K562 (cell line): ENCODE data around the gene FRYL. TPM values are rescaled to one million over a fixed set of nuclear protein-coding genes. Genes with fewer than 3 reads are reported as not detected.
"Not testable (repeated sequence)": the region's sequence is repeated elsewhere in the genome, so short reads cannot be mapped to it uniquely, and the experiment has no call there.

Experiments used
- ATAC-seq: fragments of 200-7000 bp; cut with Tn5 transposase; 3 replicates; pipeline ENCODE4 v1.9.1; 2020; ENCODE audit warnings: moderate library complexity
- BruUV-seq: library from RNA; stranded (reverse); fragments of 400-500 nt; replicated peaks from 2 replicates; lab custom pipeline; 2021; lab: Mats Ljungman, UMichigan
- CTCF ChIA-PET: fragments of 300-600 bp; formaldehyde crosslinking; extraction: SDS; loops from one replicate; lab custom pipeline; 2021; ENCODE audit warnings: low intra/inter-chr PET ratio; lab: Yijun Ruan, JAX
- POLR2A ChIA-PET: fragments of 300-600, 350-650 bp; sonication (Branson Sonifier 250); formaldehyde crosslinking; extraction: SDS; loops from one replicate; lab custom pipeline; 2021; ENCODE audit warnings: antibody characterized with exemption, inconsistent platforms; lab: Yijun Ruan, JAX
- DNase-seq, 4 experiments: peaks; one replicate each; pipeline versions ENCODE4 v3.0.0 to v3.0.0-alpha.2; 2011 to 2018; ENCODE audit warnings: low spot score in 3 of 4, mixed read lengths in 3 of 4; ENCODE audit errors: extremely low read depth in 1 of 4
- FAIRE-seq: peaks from 2 replicates; lab custom pipeline; 2011; peaks lifted over from hg19 to GRCh38; lab: Jason Lieb, UNC
- H2AFZ ChIP-seq: 2 replicates; pipeline ENCODE4 v1.6.0; 2011; ENCODE audit warnings: low read depth, low read length, control low read depth, inconsistent platforms
- H3K27ac ChIP-seq: fragments of 200-600 bp; 3 replicates; pipeline ENCODE4 v1.8.0; 2011; ENCODE audit warnings: low read depth, mild to moderate bottlenecking, control low read depth, inconsistent platforms, low read length, moderate library complexity, mixed read lengths; ENCODE audit errors: extremely low read depth
- H3K27me3 ChIP-seq, 2 experiments: fragments of 300-600 bp in 1 of 2; 2 replicates in 1 of 2; 3 replicates in 1 of 2; pipeline versions ENCODE4 v1.6.0 to v1.8.0; 2011; ENCODE audit warnings: inconsistent platforms in 2 of 2, low read length in 2 of 2, mild to moderate bottlenecking in 1 of 2, mixed read lengths in 1 of 2, moderate library complexity in 1 of 2; ENCODE audit not compliant: control insufficient read depth in 2 of 2, insufficient read depth in 2 of 2
- H3K36me3 ChIP-seq: fragments of 300-600 bp; 3 replicates; pipeline ENCODE4 v1.8.0; 2011; ENCODE audit warnings: mild to moderate bottlenecking, low read length, inconsistent platforms; ENCODE audit not compliant: control insufficient read depth, insufficient read depth
- H3K4me1 ChIP-seq, 2 experiments: fragments of 200-600 bp in 1 of 2; replicated peaks in 1 of 2; 2 replicates in 1 of 2; 3 replicates in 1 of 2; pipeline versions ENCODE4 v1.5.1 to v1.8.0; 2011; ENCODE audit warnings: inconsistent platforms in 2 of 2, low read length in 2 of 2, mild to moderate bottlenecking in 1 of 2, mixed read lengths in 1 of 2, moderate library complexity in 1 of 2; ENCODE audit not compliant: control insufficient read depth in 2 of 2, insufficient read depth in 2 of 2
- H3K4me2 ChIP-seq: 2 replicates; pipeline ENCODE4 v1.6.1; 2011; ENCODE audit warnings: low read length, control low read depth, inconsistent platforms, mixed read lengths; ENCODE audit not compliant: insufficient read depth
- H3K4me3 ChIP-seq: fragments of 200-600 bp; sonication (generic), shearing (Covaris generic); 2 replicates; pipeline ENCODE4 v1.5.1; 2016; ENCODE audit warnings: control low read depth, inconsistent platforms
- H3K79me2 ChIP-seq: fragments of 200-600 bp; 3 replicates; pipeline ENCODE4 v1.8.0; 2011; ENCODE audit warnings: low read length, inconsistent platforms; ENCODE audit not compliant: control insufficient read depth, insufficient read depth
- H3K9ac ChIP-seq, 2 experiments: 2 replicates each; pipeline versions ENCODE4 v1.6.0 to v1.6.1; 2011; ENCODE audit warnings: low read depth in 2 of 2, low read length in 2 of 2, control low read depth in 1 of 2, inconsistent platforms in 1 of 2, mild to moderate bottlenecking in 1 of 2, mixed read lengths in 1 of 2; ENCODE audit not compliant: insufficient read depth in 1 of 2
- H3K9me1 ChIP-seq: one replicate; pipeline ENCODE4 v1.6.0; 2011; ENCODE audit warnings: inconsistent platforms, mild to moderate bottlenecking, low read length, moderate library complexity; ENCODE audit not compliant: control insufficient read depth, insufficient read depth
- H3K9me3 ChIP-seq: replicated peaks from 2 replicates; pipeline ENCODE4 v1.5.1; 2011; ENCODE audit warnings: low read depth, low read length, inconsistent platforms; ENCODE audit not compliant: control insufficient read depth, insufficient read depth
- H4K20me1 ChIP-seq: replicated peaks from 2 replicates; pipeline ENCODE4 v1.6.1; 2011; ENCODE audit warnings: low read length, inconsistent platforms, mixed read lengths; ENCODE audit not compliant: control insufficient read depth, insufficient read depth
- BACH1 ChIP-seq: fragments of 200-800 bp; sonication (Bioruptor generic); IDR thresholded peaks from 2 replicates; pipeline ENCODE4 v1.6.1; 2016; ENCODE audit warnings: missing genetic modification characterization, missing compliant biosample characterization
- CEBPG ChIP-seq, 3 experiments: fragments of 200-800 bp in 1 of 3; sonication (Bioruptor generic) in 1 of 3; sonication (generic) in 1 of 3; formaldehyde crosslinking in 1 of 3; IDR thresholded peaks in 2 of 3; conservative IDR thresholded peaks in 1 of 3; 2 replicates each; pipeline versions ENCODE4 v1.6.1 to v1.8.0; 2016 to 2022; ENCODE audit warnings: missing compliant biosample characterization in 2 of 3, missing genetic modification characterization in 2 of 3, mild to moderate bottlenecking in 1 of 3, missing genetic modification reagents in 1 of 3
- NBN ChIP-seq: fragments of 450-650 bp; IDR thresholded peaks from 2 replicates; pipeline ENCODE4 v1.6.1; 2016; ENCODE audit warnings: low read depth, mild to moderate bottlenecking
- PTTG1 ChIP-seq: fragments of 450-650 bp; IDR thresholded peaks from 2 replicates; pipeline ENCODE4 v1.6.1; 2016; ENCODE audit warnings: low read depth, mild to moderate bottlenecking, missing genetic modification characterization, missing compliant biosample characterization
- PURB ChIP-seq: sonication (generic); formaldehyde crosslinking; IDR thresholded peaks from 2 replicates; pipeline ENCODE4 v1.9.0; 2021; ENCODE audit warnings: low read depth, mild to moderate bottlenecking, missing genetic modification reagents
- ZC3H4 ChIP-seq: sonication (generic); formaldehyde crosslinking; IDR thresholded peaks from 2 replicates; pipeline ENCODE4 v1.9.0; 2021; ENCODE audit warnings: missing genetic modification reagents, borderline replicate concordance
- ZNF134 ChIP-seq: fragments of 250-450 bp; sonication (Bioruptor Pico); conservative IDR thresholded peaks from 2 replicates; pipeline ENCODE4 v1.4.0; 2020
- ZNF146 ChIP-seq: IDR thresholded peaks from one replicate; pipeline ENCODE4 v1.6.1; 2018; ENCODE audit warnings: missing compliant biosample characterization; ENCODE audit not compliant: unreplicated experiment
- ZNF830 ChIP-seq: fragments of 250-450 bp; sonication (Bioruptor Pico); IDR thresholded peaks from 2 replicates; pipeline ENCODE4 v1.5.0; 2021; ENCODE audit warnings: mild to moderate bottlenecking
- WGBS: fragments of 100-300 bp; shearing (Covaris generic); methylation state at CpG from one replicate; pipeline ENCODE4 v1.1.6; 2016; ENCODE audit warnings: low coverage, mixed read lengths; ENCODE audit not compliant: insufficient coverage; ENCODE audit errors: missing lambda C conversion rate; 5-methylcytosine and 5-hydroxymethylcytosine counted together
- in situ Hi-C: fragments of 300-500 bp; cut with MboI; formaldehyde crosslinking; loops from 4 replicates; pipeline ENCODE4 v1.15.0; 2018; ENCODE audit warnings: inconsistent platforms, mixed read lengths
- intact Hi-C: fragments of 100-400 bp; cut with micrococcal nuclease; formaldehyde crosslinking; loops from 2 replicates; pipeline ENCODE4 v1.14.2; 2022
- polyA plus RNA-seq, 8 experiments: library from polyadenylated mRNA; depleted of rRNA in 4 of 8; stranded (reverse) in 5 of 8; unstranded in 3 of 8; fragments of >200 nt; fragmentation: Nextera tagmentation in 2 of 8; fragmentation: Illumina TruSeq in 1 of 8; extraction: Ambion mirVana in 2 of 8; extraction: Trizol in 1 of 8; gene quantifications; 2 replicates each; pipeline versions ENCODE4 v1.2.1 to v1.2.3, GENCODE V29; 2011 to 2014; ENCODE audit warnings: inconsistent platforms in 1 of 8, missing spikeins in 1 of 8
- total RNA-seq, 7 experiments: library from RNA; depleted of rRNA in 6 of 7; stranded (reverse); fragments of >200 nt in 6 of 7; fragmentation: Illumina TruSeq in 2 of 7; extraction: Trizol in 2 of 7; gene quantifications; 2 replicates each; pipeline versions ENCODE4 v1.2.1 to v1.2.3, GENCODE V29; 2011 to 2021; ENCODE audit warnings: low replicate concordance in 1 of 7
- TF ChIP-seq, protein P1 (sequence below): sonication (generic); formaldehyde crosslinking; IDR thresholded peaks from 2 replicates; pipeline ENCODE4 v1.9.0; 2022; ENCODE audit warnings: mild to moderate bottlenecking, missing genetic modification reagents

Gene FRYL
- total and polyA plus RNA-seq, 9 of the 15 experiments (the other 6 are each of a cell fraction or from before 2014, with no cell fraction given) = 7.2 to 34.9 (median 15.9) TPM

DNA sequence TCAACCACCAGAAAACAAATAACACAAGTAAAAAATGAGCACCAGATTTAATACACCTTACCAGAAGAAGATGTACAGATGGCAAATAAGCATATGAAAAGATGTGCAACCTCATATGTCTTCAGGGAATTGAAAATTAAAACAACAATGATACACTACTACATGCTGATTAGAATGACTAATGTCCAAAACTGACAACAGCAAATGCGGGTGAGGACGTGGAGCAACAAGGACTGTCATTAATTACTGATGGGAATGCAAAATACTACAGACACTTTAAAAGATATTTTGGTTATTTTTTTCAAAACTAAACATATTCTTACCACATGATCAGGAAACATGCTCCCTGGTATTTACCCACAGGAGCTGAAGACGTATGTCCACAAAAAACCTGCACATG is 140.3 kb downstream of the FRYL start (continued):
- TF ChIP-seq ZNF134 = no peak
- TF ChIP-seq, protein P1, sequence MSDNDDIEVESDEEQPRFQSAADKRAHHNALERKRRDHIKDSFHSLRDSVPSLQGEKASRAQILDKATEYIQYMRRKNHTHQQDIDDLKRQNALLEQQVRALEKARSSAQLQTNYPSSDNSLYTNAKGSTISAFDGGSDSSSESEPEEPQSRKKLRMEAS = no peak

DNA sequence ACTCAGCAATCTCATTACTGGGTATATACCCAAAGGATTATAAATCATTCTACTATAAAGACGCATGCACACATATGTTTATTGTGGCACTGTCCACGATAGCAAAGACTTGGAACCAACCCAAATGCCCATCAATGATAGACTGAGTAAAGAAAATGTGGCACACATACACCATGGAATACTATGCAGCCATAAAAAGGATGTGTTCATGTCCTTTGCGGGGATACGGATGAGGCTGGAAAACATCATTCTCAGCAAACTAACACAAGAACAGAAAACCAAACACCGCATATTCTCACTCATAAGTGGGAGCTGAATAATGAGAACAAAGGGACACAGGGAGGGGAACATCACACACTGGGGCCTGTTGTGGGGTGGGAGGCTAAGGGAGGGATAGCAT is 141.5 kb downstream of the FRYL start:
- not testable (repeated sequence) for BruUV-seq

DNA sequence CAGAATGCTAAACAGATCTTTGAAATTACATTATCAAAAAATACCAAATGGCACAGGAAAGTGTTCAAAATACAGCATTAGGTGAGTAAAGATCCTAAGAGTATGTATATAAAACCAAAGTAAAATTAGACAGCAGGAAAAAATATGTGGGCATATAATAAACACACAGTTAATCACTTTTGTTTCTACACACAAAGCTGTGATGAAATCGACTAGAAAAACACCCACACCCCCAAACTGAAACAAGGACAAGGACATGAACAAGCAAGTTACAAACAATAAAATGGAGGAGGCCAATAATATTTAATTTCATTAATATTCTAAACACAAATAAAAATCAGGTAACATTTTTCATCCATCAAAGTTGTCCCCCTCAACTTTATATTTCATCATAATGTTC is 143.2 kb downstream of the FRYL start:
- in situ Hi-C loops = loop anchor here (5.0 kb wide), 1 partner anchor 35 kb away; no protein-coding TSS in a partner anchor

More for the DNA sequence above, 141.5 kb downstream of the FRYL start:
- FAIRE-seq, H3K4me1 ChIP-seq, H3K9ac ChIP-seq, H3K27me3 ChIP-seq, ATAC-seq, intact Hi-C loops, H4K20me1 ChIP-seq, H2AFZ ChIP-seq, H3K9me1 ChIP-seq, H3K79me2 ChIP-seq, H3K4me2 ChIP-seq, CTCF ChIA-PET, H3K36me3 ChIP-seq, POLR2A ChIA-PET, H3K9me3 ChIP-seq, H3K4me3 ChIP-seq, H3K27ac ChIP-seq, DNase-seq: not testable (repeated sequence)
- in situ Hi-C loops = loop anchor here (5.0 kb wide), 1 partner anchor 34 kb away; no protein-coding TSS in a partner anchor
- WGBS = 90% methylated on average over 5 of the region's 5 CpGs
- peak; percentile 85 for TF ChIP-seq ZNF146 (CRISPR knock-in tag)

More for the DNA sequence above, 143.2 kb downstream of the FRYL start:
- FAIRE-seq (no peak), DNase-seq (no peak), ATAC-seq (no peak)
- intact Hi-C loops = no loop called here
- WGBS = 75% methylated on average over 1 of the region's 1 CpG
- no peaks in the 10 kb centered on the region for H3K9me1 ChIP-seq
- H3K4me3 ChIP-seq = no peak overlapping the region
- no TSS peak for BruUV-seq
- H3K9me3 ChIP-seq = no peaks in the 10 kb centered on the region
- no peaks in the 10 kb centered on the region for H3K36me3 ChIP-seq
- no peak overlapping the region for H3K4me2 ChIP-seq
- ChIA-PET CTCF (no interaction called here), POLR2A (no interaction called here)
- no peak overlapping the region for H2AFZ ChIP-seq
- H3K79me2 ChIP-seq = peaks cover 5% of the 10 kb centered on the region; the same call in 1 of the 3 replicates
- peaks cover 0 to 5% of the 10 kb centered on the region in 2 experiments; a peak in 2 of 5 replicates for H3K4me1 ChIP-seq
- H3K9ac ChIP-seq = no peak overlapping the region
- H3K27me3 ChIP-seq = no peaks in the 10 kb centered on the region
- TF ChIP-seq PURB (CRISPR knock-in tag) (no peak), PTTG1 (tag) (no peak), ZC3H4 (CRISPR knock-in tag) (no peak), ZNF830 (CRISPR knock-in tag) (no peak), CEBPG (CRISPR knock-in tag; IDR thresholded peaks at IDR 0.05) (no peak), CEBPG (tag; conservative IDR thresholded peaks at IDR 0.05 in 1 of 2, IDR thresholded peaks at IDR 0.05 in 1 of 2) (0 out of 4 replicates have a peak, but pooled peaks of 1 of the 2 experiments have one; percentile 12), BACH1 (tag) (no peak), NBN (no peak)
- no peak overlapping the region for H3K27ac ChIP-seq
- H4K20me1 ChIP-seq = 0 out of 2 replicates have a peak, but pooled peaks cover 3% of the 10 kb centered on the region
